HG03575 (cell line): Measurements from ENCODE around the gene GTF3C5.

Experiments
- ATAC-seq: cut with Tn5 transposase; IDR thresholded peaks from one replicate; pipeline ENCODE4 v1.9.1; 2021; ENCODE audit not compliant: unreplicated experiment, insufficient number of reproducible peaks, low FRiP score; ENCODE audit errors: extremely low read depth

The GTF3C5 gene

DNA sequence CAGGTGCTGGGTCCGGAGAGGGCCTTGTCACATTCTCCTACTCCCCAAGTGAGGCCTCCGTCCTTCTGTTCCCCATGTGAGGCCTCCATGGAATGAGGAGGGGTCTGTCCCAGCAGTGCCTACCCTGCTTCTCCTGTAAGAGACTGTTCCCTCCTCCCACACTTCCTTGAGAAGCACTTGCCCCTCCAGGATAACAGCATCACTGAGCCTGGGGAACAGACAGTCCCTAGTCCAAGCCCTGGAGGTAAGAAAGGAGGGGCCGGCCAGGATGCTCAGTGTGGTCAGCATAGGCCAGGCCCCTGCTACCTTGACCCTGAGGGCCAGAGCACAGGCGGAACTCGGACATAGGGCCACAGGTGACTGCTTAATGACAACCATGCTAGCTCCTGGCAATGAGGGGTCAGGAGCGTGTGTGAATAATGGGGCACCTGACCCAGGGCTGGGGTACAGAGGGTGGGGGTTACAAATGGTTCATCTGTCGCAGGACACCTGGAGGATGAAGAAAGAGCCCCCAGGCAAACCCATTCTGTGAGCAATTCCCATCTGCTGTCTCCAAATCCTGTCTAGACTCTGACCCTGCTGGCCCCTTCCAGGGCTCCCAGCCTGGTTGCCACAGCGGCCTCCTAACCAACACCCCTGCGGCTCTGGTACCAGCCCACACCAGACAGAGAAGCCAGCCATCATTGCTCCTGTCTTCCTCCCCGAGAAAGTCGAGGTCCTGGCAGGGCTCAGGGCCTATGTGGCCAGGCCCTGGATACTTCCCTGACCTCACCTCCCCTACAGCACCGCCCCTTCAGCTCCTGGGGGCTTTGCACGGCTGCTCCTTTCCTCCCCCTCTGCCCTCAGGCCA is 69.9 kb downstream of the GTF3C5 start:
- ATAC-seq = no peak

DNA sequence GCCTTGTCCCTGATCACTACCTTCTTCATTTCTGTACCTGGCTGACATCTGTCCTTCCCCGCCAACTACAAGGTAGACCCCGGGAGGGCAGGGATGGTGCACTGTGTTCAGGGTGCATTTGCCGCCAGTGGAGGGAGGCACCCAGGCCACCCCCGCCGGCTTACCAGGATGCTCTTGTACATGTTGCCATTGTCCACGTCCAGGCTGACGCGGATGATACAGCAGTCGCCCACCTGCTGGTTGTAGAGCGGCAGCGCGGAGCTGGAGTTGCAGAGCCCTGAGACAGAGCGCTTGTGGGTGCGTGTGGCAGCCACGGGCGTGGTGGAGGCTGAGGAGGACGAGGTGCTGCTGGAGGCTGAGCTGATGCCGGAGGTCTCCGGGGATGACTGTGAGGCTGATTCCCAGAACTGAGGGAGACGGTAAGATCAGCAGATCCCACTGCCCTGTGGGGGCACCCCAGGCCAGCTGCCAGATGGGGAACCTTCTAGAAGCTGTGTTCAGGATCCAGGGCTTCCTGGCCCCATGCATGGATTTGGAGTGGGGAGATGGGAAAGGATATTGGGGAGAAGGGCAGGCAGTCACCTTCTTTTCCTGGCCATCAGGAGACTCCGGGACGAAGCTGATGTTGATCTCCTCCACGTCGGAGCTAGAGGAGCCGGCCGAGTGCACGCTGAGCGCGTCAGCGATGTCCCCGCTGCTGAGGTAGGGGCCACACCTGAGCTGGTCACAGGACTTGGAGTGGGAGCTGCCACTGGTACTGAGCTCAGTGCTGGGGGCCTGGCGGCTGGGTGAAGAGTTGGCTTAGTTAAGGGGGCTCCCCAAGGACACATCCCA is 70.8 kb downstream of the GTF3C5 start:
- no peak for ATAC-seq

DNA sequence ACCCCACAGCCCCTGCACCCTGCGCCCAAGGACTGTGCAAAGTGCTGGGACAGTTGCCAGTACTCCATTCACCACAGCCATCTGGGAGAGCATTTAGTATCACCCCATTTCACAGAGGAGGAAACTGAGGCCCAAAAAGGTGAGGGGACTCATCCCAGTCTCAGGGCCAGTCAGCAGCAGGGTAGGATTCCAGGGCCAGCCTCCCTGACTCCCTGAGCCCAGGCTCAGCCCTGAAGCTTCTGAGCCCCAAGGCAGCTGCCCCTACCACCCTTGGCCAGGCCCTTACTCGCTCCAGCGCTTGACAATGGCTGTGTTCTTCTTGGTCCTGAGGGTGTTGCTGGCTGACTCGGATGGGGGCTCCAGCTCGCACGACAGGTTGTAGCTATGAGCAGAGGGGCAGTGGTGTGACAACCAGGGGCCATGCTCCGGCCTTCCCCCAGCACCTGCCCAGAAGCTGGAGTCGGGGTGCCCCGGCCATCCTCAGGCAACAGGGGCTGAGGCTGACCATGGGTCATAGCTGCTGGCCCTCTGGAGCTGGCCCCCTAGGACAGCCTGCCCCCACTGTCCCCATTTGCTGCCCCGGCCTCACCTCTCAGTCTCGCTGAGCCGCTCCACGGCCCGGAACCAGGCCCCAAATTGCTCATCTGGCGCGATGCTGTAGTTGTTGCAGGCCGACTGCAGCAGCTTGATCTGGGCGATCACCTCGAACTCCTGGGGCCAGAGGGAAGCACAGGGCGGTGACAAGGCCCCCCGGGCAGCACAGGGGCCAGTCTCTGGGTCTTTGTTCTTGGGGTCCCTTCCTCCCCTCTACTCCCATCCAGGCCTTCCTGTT is 71.6 kb downstream of the GTF3C5 start:
- no peak for ATAC-seq

DNA sequence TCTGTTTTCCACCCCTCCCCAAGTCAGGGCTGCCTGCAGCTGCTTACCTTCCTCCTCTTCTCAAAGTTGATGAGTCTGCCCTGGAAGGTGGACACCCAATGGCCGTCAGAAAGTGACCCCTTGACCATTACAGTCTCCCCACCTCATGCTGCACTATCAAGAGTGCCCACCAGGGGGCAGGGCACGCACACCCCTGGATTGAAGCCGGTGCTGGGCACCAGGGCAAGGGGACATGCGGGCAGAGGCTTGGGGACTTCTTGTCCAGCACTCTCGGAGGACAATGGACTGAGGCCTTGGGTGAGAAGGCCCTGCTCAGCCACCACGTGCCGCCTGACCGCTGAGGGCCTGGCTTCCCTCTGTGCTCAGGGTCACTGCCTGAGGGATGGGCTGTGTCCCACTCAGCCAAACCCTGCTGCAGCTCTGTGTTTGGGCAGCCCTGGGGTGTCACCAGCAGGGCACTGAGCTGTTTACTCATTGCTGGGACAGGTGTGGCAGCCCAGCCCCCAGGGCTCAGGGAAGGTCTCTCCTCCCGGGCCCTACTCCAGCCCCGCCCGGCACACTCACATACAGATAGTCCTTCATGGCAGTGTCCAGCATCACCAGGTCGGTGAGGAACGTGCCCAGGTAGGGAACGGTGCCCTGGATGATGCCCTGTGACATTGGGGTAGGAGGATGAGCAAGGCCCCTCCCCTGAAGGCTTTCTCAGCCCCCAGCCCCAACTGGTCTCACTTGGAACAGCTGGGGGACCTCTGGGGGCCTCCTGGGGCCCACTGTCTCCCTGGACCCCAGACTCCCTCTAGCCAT is 72.6 kb downstream of the GTF3C5 start:
- ATAC-seq = no peak

DNA sequence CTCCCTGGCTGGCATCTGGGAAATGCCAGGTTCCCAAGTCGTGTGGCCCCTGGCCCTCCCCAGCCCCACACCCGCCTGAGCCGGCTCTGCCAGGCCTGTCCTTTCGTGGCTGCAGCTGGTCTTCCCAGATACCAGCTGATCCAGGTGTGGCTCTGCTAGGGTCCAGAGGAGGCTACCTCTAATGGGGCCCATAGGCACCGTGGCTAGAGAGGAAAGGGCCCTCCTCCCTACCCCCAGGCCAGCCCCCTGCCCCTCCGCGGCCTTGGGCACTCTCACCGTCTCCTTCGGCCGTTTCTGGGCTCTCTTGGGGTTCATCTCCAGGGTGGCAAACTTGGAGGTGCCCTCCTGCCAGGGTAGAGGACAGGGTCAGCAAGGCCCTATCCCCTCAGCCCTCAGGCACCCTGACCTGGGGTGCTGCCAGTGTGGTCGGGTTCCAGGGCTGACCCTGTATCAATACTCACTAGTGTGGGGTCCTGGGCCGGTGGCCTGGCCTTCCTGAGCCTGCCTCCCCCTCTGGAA is 73.2 kb downstream of the GTF3C5 start:
- ATAC-seq = no peak

DNA sequence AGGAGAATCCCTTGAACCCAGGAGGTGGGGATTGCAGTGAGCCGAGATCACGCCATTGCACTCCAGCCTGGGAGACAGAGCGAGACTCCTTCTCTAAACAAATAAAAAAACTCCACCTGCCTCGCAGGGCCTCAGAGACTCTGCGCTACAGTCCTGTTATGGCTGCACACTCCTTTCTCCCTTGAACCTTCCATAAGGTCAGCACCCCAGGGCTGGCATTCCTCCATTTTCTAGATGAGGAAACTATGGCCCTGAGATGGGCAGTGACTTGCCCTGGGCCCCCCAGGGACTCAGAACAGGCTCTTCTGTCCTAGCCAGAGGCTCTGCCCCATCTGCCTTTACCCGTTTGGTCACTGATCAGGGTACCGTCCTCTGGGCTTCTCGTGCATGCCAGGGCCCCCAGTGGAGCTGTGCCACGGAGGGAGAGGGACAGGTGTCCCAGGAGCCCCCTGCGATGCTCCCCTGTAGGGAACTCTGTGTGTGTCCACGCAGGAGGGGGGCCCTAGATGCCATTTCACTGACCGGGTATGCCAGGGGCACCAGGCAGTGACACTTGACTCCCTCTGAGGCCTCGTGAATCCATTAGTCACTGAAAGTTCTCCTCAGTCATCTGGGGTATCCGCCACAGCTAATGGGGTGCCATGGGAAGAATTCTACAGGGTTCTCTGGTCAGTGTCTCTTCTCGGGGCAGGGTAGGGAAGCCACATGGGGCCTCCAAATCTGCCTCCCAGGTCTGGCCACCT is 74.1 kb downstream of the GTF3C5 start:
- ATAC-seq = no peak

DNA sequence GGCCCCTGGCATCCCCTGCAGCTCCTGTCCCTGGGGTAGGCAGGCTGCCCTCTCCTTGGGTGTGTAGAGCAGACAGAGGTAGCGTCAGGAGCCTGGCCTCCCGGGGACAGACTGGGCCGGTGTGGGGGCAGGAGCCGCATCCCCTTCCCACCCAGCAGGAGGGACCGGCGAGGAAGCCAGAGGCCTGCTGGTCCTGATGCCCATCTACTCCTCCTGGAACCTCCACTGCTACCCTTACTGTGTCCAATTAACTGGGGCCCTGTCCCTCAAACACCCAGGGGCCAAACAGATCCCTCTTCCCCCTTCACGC is 74.6 kb downstream of the GTF3C5 start:
- ATAC-seq = no peak

DNA sequence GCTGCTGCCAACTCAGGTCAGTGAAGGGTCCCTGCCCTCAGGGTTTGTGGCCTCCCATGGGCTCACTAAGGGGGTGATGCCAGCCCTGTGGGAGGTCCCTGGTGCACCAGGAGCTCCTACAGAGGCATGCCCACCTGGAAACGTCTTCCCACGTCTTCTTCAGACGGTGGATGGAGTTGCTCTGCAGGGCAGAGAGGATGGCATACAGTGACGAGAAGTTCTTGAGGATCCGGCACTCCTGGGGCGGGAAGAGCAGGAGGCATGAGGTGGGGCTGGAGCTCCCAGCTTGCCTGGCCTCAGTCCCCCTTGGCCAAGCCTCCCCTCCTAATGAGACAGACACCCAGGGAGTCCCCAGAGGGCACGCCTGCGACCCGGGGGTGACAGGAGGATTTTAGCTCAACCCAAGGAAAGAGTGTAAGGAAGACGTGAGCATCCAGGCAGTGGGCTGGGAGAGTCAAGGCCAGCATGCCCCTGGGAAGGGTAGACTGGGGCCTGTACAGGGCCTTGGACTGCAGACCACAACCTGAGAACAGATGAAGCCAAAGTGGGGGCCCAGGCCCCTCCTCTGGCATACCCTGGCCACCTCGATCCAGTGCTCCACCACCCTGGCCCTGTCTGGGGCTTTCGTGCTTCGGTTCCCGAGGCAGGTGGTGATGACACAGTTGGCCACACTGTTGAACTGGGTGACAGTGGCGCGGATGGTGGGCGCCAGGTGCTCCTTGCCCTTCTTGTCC is 75.9 kb downstream of the GTF3C5 start:
- no peak for ATAC-seq

DNA sequence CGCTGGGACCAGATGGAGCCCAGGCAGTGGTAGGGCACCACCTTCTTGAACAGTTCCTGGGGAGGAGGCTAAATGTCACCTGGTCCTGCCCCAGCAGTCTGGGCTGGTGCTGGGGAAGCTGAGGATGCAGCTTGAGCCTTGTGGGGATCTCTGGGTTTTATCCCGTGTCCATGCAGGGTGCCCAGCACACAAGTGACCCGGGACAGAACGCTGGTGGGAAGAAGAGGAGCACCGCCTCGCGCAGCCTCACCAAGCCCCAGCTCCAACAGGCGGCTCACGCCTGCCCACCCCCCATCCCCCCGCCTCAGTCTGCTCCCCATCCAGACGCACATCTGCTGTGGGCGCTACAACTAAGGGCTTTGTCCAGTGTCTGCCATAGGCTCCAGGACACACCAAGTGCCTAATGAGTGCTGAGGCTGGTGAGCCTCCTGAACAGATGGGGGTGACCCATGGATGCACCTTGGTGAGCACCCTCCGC is 76.5 kb downstream of the GTF3C5 start:
- no peak for ATAC-seq
